ENCODE measurements around the gene RELB. TPM values are rescaled to one million over a fixed set of nuclear protein-coding genes. Genes with fewer than 3 reads are reported as not detected.

RELB gene
- polyA plus RNA-seq, 1 donor from 2014 or later: 89.8 TPM

GRCh38 chr19:45049073-45049736 is 47.9 kb downstream of the RELB start:
- Mint-ChIP-seq H3K27me3 (no peaks in the 10 kb centered on the region), H3K9me3 (no peaks in the 10 kb centered on the region), H3K4me3 (peak overlapping the region in 3 of 4 donors; percentile 58 to 84 (median 77)), H3K4me1 (peaks cover 30 to 60% (median 46%) of the 10 kb centered on the region in 3 donors), H3K36me3 (peaks cover 7% of the 10 kb centered on the region), H3K27ac (peak overlapping the region; percentile 79 to 94 (median 92))

GRCh38 chr19:45050036-45050435 is 48.8 kb downstream of the RELB start:
- Mint-ChIP-seq H3K27ac (peak overlapping the region; percentile 79 to 94 (median 92)), H3K9me3 (no peaks in the 10 kb centered on the region), H3K36me3 (peaks cover 4% of the 10 kb centered on the region), H3K4me1 (peaks cover 26 to 61% (median 47%) of the 10 kb centered on the region in 3 donors), H3K4me3 (peak overlapping the region in 3 of 4 donors; percentile 58 to 84 (median 77)), H3K27me3 (no peaks in the 10 kb centered on the region)

GRCh38 chr19:45051929-45052579 is 50.8 kb downstream of the RELB start:
- Mint-ChIP-seq H3K27me3 (no peaks in the 10 kb centered on the region), H3K4me3 (peak overlapping the region; percentile 73 to 92 (median 82)), H3K27ac (peak overlapping the region; percentile 73 to 95 (median 87)), H3K36me3 (peaks cover 6% of the 10 kb centered on the region), H3K9me3 (no peaks in the 10 kb centered on the region), H3K4me1 (peaks cover 25 to 52% (median 40%) of the 10 kb centered on the region in 3 donors)

- H3K4me3 Mint-ChIP-seq: peak overlapping the region in 2 of 4 donors; percentile 7 to 79
- H3K36me3 Mint-ChIP-seq: peaks cover 8% of the 10 kb centered on the region
- no peaks in the 10 kb centered on the region for H3K27me3 Mint-ChIP-seq
- no peaks in the 10 kb centered on the region for H3K9me3 Mint-ChIP-seq
- H3K27ac Mint-ChIP-seq: peak overlapping the region; percentile 57 to 84 (median 63)
- peaks cover 19 to 40% (median 34%) of the 10 kb centered on the region in 3 donors for H3K4me1 Mint-ChIP-seq
Measured at GRCh38 chr19:45056831-45057230, 55.6 kb downstream of the RELB start.

- Mint-ChIP-seq H3K4me3 (peak overlapping the region in 1 of 4 donors; percentile 7), H3K36me3 (peaks cover 8% of the 10 kb centered on the region), H3K27me3 (no peaks in the 10 kb centered on the region), H3K9me3 (no peaks in the 10 kb centered on the region), H3K27ac (peak overlapping the region; percentile 57 to 84 (median 63)), H3K4me1 (peaks cover 13 to 34% (median 28%) of the 10 kb centered on the region in 3 donors)
Measured at GRCh38 chr19:45057444-45057843, 56.2 kb downstream of the RELB start.

- Mint-ChIP-seq H3K4me3 (no peak overlapping the region), H3K27me3 (no peaks in the 10 kb centered on the region), H3K36me3 (peaks cover 7% of the 10 kb centered on the region), H3K4me1 (peaks cover 13 to 28% (median 22%) of the 10 kb centered on the region in 3 donors), H3K9me3 (no peaks in the 10 kb centered on the region), H3K27ac (peak overlapping the region; percentile 55 to 80 (median 64))
Measured at GRCh38 chr19:45058622-45059159, 57.4 kb downstream of the RELB start.

GRCh38 chr19:45059258-45059965 is 58.1 kb downstream of the RELB start:
- no peaks in the 10 kb centered on the region for H3K9me3 Mint-ChIP-seq
- peaks cover 13 to 26% (median 22%) of the 10 kb centered on the region in 3 donors for H3K4me1 Mint-ChIP-seq
- H3K27me3 Mint-ChIP-seq: no peaks in the 10 kb centered on the region
- H3K36me3 Mint-ChIP-seq: peaks cover 6% of the 10 kb centered on the region
- H3K27ac Mint-ChIP-seq: peak overlapping the region; percentile 7 to 80 (median 55)
- peak overlapping the region in 2 of 4 donors; percentile 2 to 68 for H3K4me3 Mint-ChIP-seq

GRCh38 chr19:45061965-45062364 is 60.7 kb downstream of the RELB start:
- H3K36me3 Mint-ChIP-seq: peaks cover 4% of the 10 kb centered on the region

GRCh38 chr19:45063851-45064801 is 62.9 kb downstream of the RELB start:
- no peaks in the 10 kb centered on the region for H3K9me3 Mint-ChIP-seq
- H3K4me1 Mint-ChIP-seq: peaks cover 5 to 12% (median 9%) of the 10 kb centered on the region in 3 donors
- H3K4me3 Mint-ChIP-seq: no peak overlapping the region
- peak overlapping the region in 1 of 3 donors; percentile 62 for H3K27ac Mint-ChIP-seq
- peaks cover 6% of the 10 kb centered on the region for H3K36me3 Mint-ChIP-seq
- H3K27me3 Mint-ChIP-seq: no peaks in the 10 kb centered on the region

More at GRCh38 chr19:45061965-45062364, 60.7 kb downstream of the RELB start:
- no peaks in the 10 kb centered on the region for H3K27me3 Mint-ChIP-seq
- H3K4me1 Mint-ChIP-seq: peaks cover 7 to 15% (median 14%) of the 10 kb centered on the region in 3 donors
- peak overlapping the region in 1 of 3 donors; percentile 28 for H3K27ac Mint-ChIP-seq
- H3K4me3 Mint-ChIP-seq: no peak overlapping the region
- no peaks in the 10 kb centered on the region for H3K9me3 Mint-ChIP-seq

GRCh38 chr19:45066921-45067661 is 65.8 kb downstream of the RELB start:
- Mint-ChIP-seq H3K36me3 (peaks cover 4% of the 10 kb centered on the region), H3K9me3 (no peaks in the 10 kb centered on the region), H3K4me3 (peak overlapping the region in 1 of 4 donors; percentile 33), H3K27ac (no peak overlapping the region), H3K4me1 (peaks cover 0 to 6% (median 5%) of the 10 kb centered on the region in 3 donors), H3K27me3 (no peaks in the 10 kb centered on the region)

- Mint-ChIP-seq H3K4me3 (no peak overlapping the region), H3K27me3 (no peaks in the 10 kb centered on the region), H3K9me3 (no peaks in the 10 kb centered on the region), H3K36me3 (peaks cover 4% of the 10 kb centered on the region), H3K27ac (no peak overlapping the region), H3K4me1 (peaks cover 0 to 9% (median 8%) of the 10 kb centered on the region in 3 donors)
Measured at GRCh38 chr19:45068041-45068440, 66.8 kb downstream of the RELB start.

- Mint-ChIP-seq H3K27ac (peak overlapping the region; percentile 16 to 90 (median 73)), H3K4me3 (peak overlapping the region in 1 of 4 donors; percentile 43), H3K27me3 (no peaks in the 10 kb centered on the region), H3K4me1 (peaks cover 0 to 9% (median 8%) of the 10 kb centered on the region in 3 donors), H3K36me3 (peaks cover 4% of the 10 kb centered on the region), H3K9me3 (no peaks in the 10 kb centered on the region)
Measured at GRCh38 chr19:45069056-45069455, 67.8 kb downstream of the RELB start.

GRCh38 chr19:45070214-45070613 is 69.0 kb downstream of the RELB start:
- Mint-ChIP-seq H3K9me3 (no peaks in the 10 kb centered on the region), H3K4me3 (peak overlapping the region in 1 of 4 donors; percentile 88), H3K27me3 (no peaks in the 10 kb centered on the region), H3K4me1 (peaks cover 7 to 14% (median 12%) of the 10 kb centered on the region in 3 donors), H3K27ac (peak overlapping the region in 2 of 3 donors; percentile 70 to 76), H3K36me3 (peaks cover 4% of the 10 kb centered on the region)

Measured in IgD-negative memory B cell (primary cell).